Measurements from ENCODE around the gene LGALS7.

Gene LGALS7

DNA sequence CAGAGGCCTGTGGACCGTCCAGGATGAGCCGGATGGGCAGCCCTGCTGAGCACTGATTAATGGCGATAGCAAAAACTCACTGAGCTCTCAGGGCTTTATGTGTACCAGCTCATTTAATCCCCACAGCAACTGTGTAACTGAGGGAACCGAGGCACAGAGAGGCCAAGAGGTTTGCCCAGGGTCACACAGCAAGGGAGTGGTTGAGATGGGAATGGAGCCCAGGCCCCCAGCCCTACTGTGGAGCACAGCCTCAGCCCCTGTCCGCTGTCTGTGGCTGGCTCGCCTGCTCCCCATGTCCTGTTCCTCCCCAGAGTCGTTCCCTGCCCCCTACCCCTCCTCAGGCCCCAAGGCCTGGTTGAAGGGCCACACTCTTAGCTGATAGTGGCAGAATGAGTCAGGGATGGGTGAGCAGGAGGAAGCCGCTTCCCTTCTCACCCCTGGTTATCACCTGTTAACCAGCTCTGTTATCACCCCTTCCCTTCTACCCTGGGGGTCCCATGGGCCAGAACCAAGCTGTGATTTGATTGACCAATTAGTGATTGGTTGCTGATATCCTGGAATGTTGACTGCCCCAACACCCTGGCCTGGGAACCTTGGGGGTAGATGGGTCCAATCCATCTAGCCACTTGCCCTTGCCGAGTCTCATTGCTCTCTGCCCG is 50.2 kb downstream of the LGALS7 start:
- no peak for FAIRE-seq
- TF ChIP-seq POLR2A (IDR thresholded peaks at IDR 0.05; ENCODE audit: low read depth, low read length) (no peak), TAF1 (IDR thresholded peaks at IDR 0.05; ENCODE audit: low read depth, low read length) (no peak), SPI1 (IDR thresholded peaks at IDR 0.05; ENCODE audit: low read depth, low read length) (no peak), POU2F2 (IDR thresholded peaks at IDR 0.05; ENCODE audit: low read depth, low read length) (no peak), POLR2AphosphoS5 (IDR thresholded peaks at IDR 0.05; ENCODE audit: low read depth, low read length) (no peak), PAX5 (IDR thresholded peaks at IDR 0.05; ENCODE audit: insufficient read depth, low read length, severe bottlenecking) (no peak)
- no peak for DNase-seq (ENCODE audit: insufficient read length, low spot score)

DNA sequence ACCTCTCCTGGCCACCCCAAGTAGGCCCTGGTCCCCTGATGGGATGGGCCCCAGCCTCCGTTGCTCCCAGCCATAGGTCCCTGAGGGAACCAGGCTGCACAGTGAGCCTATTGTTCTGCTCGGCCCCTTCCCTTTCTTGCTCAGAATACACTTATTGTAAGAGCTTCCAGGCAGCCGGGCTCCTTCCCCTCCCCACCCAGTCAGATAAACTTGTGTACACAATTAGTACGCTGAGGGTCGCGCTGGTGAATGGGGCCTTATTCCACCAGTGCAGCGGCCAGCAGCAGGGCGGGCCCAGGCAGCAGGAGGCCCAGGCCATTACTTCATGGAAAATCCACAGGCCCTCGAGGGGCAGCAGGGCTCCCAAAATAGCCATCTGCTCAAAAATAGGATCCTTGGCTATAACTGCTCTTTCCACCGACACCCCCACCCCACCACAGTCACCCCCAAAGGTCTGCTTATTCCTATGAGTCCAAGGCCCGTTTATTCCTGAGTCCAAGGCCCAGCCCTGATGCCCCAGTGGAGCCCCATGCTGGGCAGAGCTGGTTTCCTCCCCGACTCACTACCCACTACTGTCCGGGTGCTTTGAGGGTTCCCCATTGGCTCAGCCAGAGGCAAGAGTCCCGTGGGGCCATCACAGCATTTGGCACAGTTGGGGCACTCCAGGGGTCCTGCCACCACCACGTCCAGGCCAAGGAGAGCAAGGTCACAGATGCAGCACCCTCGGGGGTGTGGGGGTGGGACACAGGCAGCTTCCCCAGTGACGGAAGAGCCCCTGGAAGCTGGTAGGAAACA is 51.1 kb downstream of the LGALS7 start:
- FAIRE-seq, result no peak
- DNase-seq (ENCODE audit: insufficient read length, low spot score), result no peak
- no peak for TF ChIP-seq POU2F2 (IDR thresholded peaks at IDR 0.05; ENCODE audit: low read depth, low read length)
- TF ChIP-seq TAF1 (IDR thresholded peaks at IDR 0.05; ENCODE audit: low read depth, low read length), result no peak
- TF ChIP-seq SPI1 (IDR thresholded peaks at IDR 0.05; ENCODE audit: low read depth, low read length), result no peak
- no peak for TF ChIP-seq PAX5 (IDR thresholded peaks at IDR 0.05; ENCODE audit: insufficient read depth, low read length, severe bottlenecking)
- TF ChIP-seq POLR2AphosphoS5 (IDR thresholded peaks at IDR 0.05; ENCODE audit: low read depth, low read length), result no peak
- TF ChIP-seq POLR2A (IDR thresholded peaks at IDR 0.05; ENCODE audit: low read depth, low read length), result no peak

DNA sequence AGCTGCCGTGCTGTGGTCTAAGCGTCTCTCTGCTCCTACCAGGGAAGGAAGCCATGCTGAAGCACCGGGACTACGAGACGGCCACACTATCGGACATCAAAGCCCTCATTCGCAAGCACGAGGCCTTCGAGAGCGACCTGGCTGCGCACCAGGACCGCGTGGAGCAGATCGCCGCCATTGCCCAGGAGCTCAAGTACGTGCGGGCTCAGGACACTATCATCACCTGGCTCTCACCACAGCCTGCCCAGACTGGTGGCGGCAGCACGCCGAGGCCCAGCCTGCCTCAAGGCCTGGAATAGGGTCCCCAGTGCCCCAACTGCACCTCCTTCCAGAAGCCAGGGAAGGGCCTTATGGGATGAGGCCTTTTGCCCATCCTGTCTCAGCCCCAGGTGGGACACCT is 51.8 kb downstream of the LGALS7 start:
- no peak for TF ChIP-seq PAX5 (IDR thresholded peaks at IDR 0.05; ENCODE audit: insufficient read depth, low read length, severe bottlenecking)
- no peak for TF ChIP-seq SPI1 (IDR thresholded peaks at IDR 0.05; ENCODE audit: low read depth, low read length)
- no peak for TF ChIP-seq TAF1 (IDR thresholded peaks at IDR 0.05; ENCODE audit: low read depth, low read length)
- TF ChIP-seq POLR2AphosphoS5 (IDR thresholded peaks at IDR 0.05; ENCODE audit: low read depth, low read length), result no peak
- no peak for TF ChIP-seq POU2F2 (IDR thresholded peaks at IDR 0.05; ENCODE audit: low read depth, low read length)
- TF ChIP-seq POLR2A (IDR thresholded peaks at IDR 0.05; ENCODE audit: low read depth, low read length), result no peak
- FAIRE-seq (no peak), DNase-seq (ENCODE audit: insufficient read length, low spot score) (no peak)

All from GM12891 (cell line).